Measurements from ENCODE around the gene DIP2C. TPM values are rescaled to one million over a fixed set of nuclear protein-coding genes. Genes with fewer than 3 reads are reported as not detected.
"Not testable (repeated sequence)": the region's sequence is repeated elsewhere in the genome, so short reads cannot be mapped to it uniquely, and the experiment has no call there.

DIP2C gene
- total RNA-seq, 2 experiments from 2014 or later, result 0.85 to 0.95 TPM

- ATAC-seq (peak; percentile 80), DNase-seq (peak; percentile 72)
- intact Hi-C loops (cut with micrococcal nuclease), result no loop called here
- peaks cover 26% of the 10 kb centered on the region for H3K4me1 Mint-ChIP-seq (ENCODE audit: low read depth)
- POLR2A ChIA-PET, result no interaction called here
- peak overlapping the region; percentile 75 for H3K27ac Mint-ChIP-seq
- no peaks in the 10 kb centered on the region for H3K36me3 Mint-ChIP-seq (ENCODE audit: low read depth)
- H3K9me3 Mint-ChIP-seq, result no peaks in the 10 kb centered on the region
- CTCF ChIA-PET, result interaction anchor here (3.3 kb wide), 1 partner anchor 9 kb away, joined by 12 read pairs; no protein-coding TSS in a partner anchor
- H3K4me3 Mint-ChIP-seq, result peak overlapping the region; percentile 54
- TF ChIP-seq CTCF (IDR thresholded peaks at IDR 0.05), result no peak
- H3K27me3 Mint-ChIP-seq, result no peaks in the 10 kb centered on the region
Observed at GRCh38 chr10:351770-352334, 337.6 kb downstream of the DIP2C start.

GRCh38 chr10:350981-351501, 338.4 kb downstream of the DIP2C start:
- H3K4me3 Mint-ChIP-seq, result no peak overlapping the region
- intact Hi-C loops (cut with micrococcal nuclease), result no loop called here
- H3K9me3 Mint-ChIP-seq, result no peaks in the 10 kb centered on the region
- POLR2A ChIA-PET, result no interaction called here
- no peak overlapping the region for H3K27ac Mint-ChIP-seq
- no peaks in the 10 kb centered on the region for H3K27me3 Mint-ChIP-seq
- peaks cover 26% of the 10 kb centered on the region for H3K4me1 Mint-ChIP-seq (ENCODE audit: low read depth)
- CTCF ChIA-PET, result no interaction called here
- DNase-seq (no peak), ATAC-seq (no peak)
- TF ChIP-seq CTCF (IDR thresholded peaks at IDR 0.05), result no peak
- no peaks in the 10 kb centered on the region for H3K36me3 Mint-ChIP-seq (ENCODE audit: low read depth)

GRCh38 chr10:349081-349480, 340.4 kb downstream of the DIP2C start:
- intact Hi-C loops (cut with micrococcal nuclease), result no loop called here
- Mint-ChIP-seq H3K9me3 (no peaks in the 10 kb centered on the region), H3K27ac (no peak overlapping the region), H3K4me1 (ENCODE audit: low read depth) (peaks cover 26% of the 10 kb centered on the region), H3K27me3 (no peaks in the 10 kb centered on the region), H3K4me3 (no peak overlapping the region), H3K36me3 (ENCODE audit: low read depth) (no peaks in the 10 kb centered on the region)
- POLR2A ChIA-PET, result no interaction called here
- CTCF ChIA-PET, result no interaction called here
- ATAC-seq (no peak), DNase-seq (no peak)
- TF ChIP-seq CTCF (IDR thresholded peaks at IDR 0.05), result no peak

- H3K4me1 Mint-ChIP-seq (ENCODE audit: low read depth), result peaks cover 23% of the 10 kb centered on the region
- H3K27me3 Mint-ChIP-seq, result no peaks in the 10 kb centered on the region
- CTCF ChIA-PET, result no interaction called here
- ATAC-seq (no peak), DNase-seq (no peak)
- no peak overlapping the region for H3K27ac Mint-ChIP-seq
- no peak for TF ChIP-seq CTCF (IDR thresholded peaks at IDR 0.05)
- POLR2A ChIA-PET, result no interaction called here
- intact Hi-C loops (cut with micrococcal nuclease), result no loop called here
- H3K9me3 Mint-ChIP-seq, result no peaks in the 10 kb centered on the region
- H3K36me3 Mint-ChIP-seq (ENCODE audit: low read depth), result no peaks in the 10 kb centered on the region
- no peak overlapping the region for H3K4me3 Mint-ChIP-seq
Observed at GRCh38 chr10:348456-348855, 341.0 kb downstream of the DIP2C start.

- POLR2A ChIA-PET; H3K27ac Mint-ChIP-seq; intact Hi-C loops (cut with micrococcal nuclease); H3K9me3 Mint-ChIP-seq; H3K27me3 Mint-ChIP-seq; ATAC-seq; H3K36me3 Mint-ChIP-seq (ENCODE audit: low read depth); H3K4me3 Mint-ChIP-seq; DNase-seq; CTCF ChIA-PET: not testable (repeated sequence)
- H3K4me1 Mint-ChIP-seq (ENCODE audit: low read depth), result peaks cover 20% of the 10 kb centered on the region
Observed at GRCh38 chr10:347774-348173, 341.7 kb downstream of the DIP2C start.

- ATAC-seq; H3K27ac Mint-ChIP-seq; intact Hi-C loops (cut with micrococcal nuclease); POLR2A ChIA-PET; H3K4me3 Mint-ChIP-seq; CTCF ChIA-PET; H3K36me3 Mint-ChIP-seq (ENCODE audit: low read depth); H3K27me3 Mint-ChIP-seq; H3K9me3 Mint-ChIP-seq; DNase-seq: not testable (repeated sequence)
- peaks cover 14% of the 10 kb centered on the region for H3K4me1 Mint-ChIP-seq (ENCODE audit: low read depth)
Observed at GRCh38 chr10:347190-347589, 342.3 kb downstream of the DIP2C start.
